HG02623 (cell line): Measurements from ENCODE around the gene SPX.

Source experiments
- ATAC-seq: cut with Tn5 transposase; IDR thresholded peaks from one replicate; pipeline ENCODE4 v1.9.1; 2021; ENCODE audit warnings: moderate library complexity; ENCODE audit not compliant: unreplicated experiment

The SPX gene

DNA sequence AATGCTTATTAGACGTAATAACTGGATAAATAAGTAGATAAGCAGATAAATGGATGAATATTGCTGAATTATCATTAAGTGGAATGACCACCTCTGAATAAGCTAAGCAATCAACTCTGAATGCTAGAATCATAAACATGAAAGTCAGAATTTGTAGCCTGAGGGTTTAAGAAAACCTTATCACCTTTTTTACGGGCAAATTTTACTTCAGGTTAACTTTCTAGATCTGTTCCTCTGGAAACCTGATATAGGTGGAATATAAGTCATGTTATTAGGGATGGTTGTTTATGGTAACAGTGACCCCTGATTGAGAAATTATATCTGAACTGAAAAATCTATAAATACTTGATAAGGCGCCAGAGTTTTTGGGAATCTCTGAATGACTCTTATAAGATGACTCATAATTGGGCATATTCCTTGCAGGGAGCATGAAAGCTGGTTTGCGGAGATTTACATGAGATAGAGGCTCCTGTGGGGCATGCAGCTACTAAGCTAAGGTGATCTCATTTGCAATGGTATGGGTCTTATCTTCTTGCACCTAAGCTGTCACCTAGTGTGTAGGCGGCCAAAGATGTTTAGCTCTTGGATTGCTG is 12.1 kb downstream of the SPX start:
- ATAC-seq: no peak

DNA sequence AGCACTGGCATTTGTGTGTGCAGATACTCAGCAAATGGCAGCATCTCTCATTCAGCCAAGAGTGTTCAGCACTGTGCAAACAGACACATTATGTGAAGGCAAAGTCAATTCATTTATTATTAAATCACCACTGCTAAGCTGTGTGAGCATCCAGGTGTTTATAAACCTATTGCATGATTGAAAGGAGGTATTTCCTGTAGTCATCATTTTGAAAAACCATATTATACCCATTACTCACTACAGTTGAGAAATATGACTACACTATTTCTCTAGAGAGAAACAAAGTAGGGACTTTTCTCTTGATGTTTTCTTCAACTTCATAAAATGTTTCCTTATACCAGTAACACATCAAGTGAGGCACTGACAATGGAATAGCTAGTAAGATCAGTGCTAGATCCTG is 13.7 kb downstream of the SPX start:
- no peak for ATAC-seq

DNA sequence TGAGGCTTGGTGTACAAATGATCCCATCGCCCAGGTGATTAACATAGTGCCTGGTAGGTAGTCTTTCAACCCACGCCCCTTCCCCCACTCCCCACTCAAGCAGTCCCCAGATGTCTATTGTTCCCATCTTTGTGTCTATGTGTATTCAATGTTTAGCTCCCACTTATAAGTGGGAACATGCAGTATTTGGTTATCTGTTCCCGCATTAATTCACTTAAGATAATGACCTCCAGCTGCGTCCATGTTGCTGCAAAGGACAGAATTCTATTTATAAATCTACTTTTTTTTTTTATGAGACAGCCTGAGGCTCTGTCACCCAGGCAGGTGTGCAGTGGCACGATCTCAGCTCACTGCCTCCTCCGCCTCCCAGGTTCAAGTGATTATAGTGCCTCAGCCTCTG is 15.7 kb downstream of the SPX start:
- no peak for ATAC-seq

DNA sequence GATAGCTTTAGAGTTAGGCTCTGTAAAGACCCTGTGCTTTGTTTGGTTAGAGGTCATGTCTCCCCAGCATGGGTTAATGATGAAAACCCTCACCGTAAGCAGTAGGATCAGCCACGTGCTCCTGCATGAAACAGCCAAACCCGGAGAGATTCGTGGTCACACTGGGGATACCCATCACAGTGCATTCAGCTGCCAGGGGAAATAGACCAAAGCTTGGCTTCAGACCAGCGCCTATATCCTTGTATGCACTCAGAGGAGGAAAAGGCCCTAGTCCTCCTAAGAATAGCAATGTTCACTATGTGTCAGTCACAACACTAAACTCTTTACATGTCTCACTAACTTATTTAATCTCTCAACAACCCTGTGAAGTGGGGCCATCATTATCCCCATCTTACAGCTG is 16.3 kb downstream of the SPX start:
- ATAC-seq: no peak

DNA sequence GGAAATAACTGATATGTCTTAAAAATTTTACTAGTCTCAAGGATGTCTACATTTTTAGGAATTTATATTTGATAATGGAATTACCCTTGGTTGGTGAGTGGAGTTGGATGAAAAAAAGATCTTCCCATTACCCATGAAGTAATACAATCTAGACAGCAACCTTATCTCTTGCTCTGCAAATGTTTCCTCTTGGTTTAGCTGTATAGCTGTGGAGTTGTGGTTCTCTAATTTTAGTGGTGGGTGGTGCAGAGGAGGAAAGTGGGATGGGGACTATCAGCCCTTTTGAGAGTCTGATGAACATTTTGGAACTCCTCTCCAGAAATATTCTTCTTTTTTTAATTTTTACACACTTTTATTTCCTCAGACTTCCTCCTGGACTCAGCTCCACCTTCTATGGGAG is 17.1 kb downstream of the SPX start:
- no peak for ATAC-seq

DNA sequence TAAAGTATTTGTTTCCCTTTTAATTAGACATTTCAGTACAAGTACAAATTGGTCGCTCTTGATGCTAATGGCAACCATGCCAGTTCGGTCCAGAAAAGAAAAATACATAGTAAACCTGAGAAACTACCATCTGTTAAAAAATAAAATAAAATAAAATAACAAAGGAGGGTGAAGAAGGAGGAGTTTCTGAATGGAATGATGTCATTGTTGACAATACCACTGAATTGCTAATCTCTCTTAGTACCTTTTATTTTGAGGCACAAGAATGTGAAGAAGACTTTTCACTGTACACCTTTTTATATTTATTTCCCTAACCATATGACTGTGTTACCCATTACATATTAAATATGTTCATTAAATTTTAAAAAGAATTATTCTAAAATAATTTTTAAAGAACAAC is 19.5 kb downstream of the SPX start:
- ATAC-seq: no peak

DNA sequence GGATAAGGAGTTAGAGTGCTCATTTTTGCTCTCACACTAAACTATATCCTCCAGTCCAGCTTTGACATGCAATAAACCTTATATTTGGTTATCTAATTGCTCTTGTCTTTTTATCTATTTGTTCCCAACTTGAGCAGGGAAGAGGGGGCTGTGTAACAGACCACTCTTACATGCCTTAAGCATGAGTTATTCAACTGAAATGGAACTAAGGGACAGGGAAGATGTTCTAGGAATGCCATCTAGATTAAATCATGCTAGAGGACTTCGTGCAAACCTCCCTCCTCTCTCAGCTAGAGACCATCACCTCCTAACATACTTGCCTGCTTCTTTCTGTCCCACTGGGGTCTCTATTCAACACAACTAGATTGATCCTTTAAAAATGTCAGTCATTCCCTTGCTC is 20.6 kb downstream of the SPX start:
- ATAC-seq: no peak

DNA sequence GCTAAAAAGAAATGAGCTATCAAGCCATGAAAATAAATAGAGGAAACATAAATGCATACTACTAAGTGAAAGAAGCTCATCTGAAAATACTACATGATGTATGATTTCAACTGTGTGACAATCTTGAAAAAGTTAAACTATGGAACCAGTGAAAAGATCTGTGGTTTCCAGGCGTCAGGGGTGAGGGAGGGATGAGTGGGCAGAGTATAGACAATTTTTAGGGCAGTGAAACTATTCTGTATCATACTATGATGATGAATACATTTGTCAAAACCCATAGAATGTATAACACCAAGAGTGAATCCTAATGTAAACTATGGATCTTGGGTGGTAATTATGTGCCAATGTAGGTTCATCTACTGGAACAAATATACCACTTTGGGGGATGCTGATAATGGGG is 21.3 kb downstream of the SPX start:
- ATAC-seq: no peak

DNA sequence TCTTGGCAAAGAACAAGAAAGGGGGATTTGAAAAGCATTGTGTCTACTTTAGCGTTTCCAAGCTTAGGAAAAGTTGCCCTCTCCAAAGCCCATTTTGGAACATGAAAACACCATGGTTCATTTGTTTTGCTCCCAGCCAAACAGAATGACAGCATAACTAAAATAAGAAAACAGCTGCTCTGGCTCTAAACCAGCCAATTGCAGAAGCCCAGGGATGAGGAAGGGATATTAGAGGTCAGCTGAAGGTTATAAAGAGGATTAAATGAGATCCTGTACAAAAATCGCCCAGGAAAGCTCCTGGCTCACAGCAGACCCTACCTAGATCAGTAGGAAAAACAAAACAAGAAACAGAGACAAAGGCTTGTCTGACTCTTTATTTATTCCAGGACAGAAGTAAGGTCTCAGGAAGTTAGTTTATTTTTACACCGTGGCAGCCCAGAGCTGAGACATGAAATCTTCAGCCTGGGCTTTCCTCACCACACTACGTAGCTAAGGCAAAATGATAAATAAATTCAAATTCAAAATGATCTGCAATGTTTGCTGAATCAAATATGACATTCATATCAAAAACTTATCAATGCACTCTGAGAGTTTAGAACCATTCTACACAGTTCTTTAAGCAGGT is 25.9 kb downstream of the SPX start:
- no peak for ATAC-seq

DNA sequence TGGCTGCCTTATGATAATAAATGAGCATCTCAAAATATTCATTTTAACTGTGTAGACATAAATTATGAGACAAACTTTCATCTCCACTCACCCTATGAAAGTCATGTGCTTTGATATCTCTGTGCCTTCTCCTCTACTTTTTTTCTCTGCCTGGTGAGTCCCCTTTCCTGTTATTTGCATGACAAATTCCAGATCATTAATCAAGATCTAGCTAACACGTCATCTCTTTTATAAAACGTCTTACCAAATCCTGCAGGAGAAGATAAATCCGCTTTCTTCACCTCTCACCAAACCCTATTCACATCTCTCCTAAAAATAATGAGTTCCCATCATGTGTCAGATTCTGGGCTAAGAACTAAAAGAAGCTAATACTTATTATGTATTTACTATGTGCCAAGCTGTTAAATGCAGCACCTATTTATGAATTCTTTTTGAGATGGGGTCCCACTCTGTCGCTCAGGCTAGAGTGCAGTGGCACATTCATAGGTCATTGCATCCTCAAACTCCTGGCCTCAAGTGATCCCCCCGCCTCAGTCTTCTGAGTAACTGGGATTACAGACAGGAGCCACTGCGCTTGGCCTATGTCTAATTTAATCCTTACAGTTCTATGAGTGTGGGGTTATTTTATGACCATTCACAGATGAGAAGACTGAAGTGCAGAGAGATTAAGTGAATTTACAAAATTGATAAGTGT is 26.7 kb downstream of the SPX start:
- ATAC-seq: no peak

DNA sequence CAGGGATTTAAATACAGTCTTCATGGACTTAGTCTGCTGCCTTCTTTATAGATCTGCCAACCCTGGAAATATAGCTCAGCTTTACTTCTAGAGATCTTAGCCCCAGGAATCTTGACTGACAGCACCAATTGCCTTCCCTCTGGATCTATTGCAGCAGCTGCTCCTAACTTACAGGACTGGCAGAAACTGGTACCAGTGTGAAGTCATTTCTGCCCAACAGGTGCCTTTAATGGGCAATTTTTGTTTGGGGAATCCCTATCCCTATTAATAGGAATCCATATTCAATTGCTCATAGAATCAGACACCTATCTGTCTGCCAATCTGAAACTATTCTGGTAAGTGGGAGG is 27.2 kb downstream of the SPX start:
- no peak for ATAC-seq

DNA sequence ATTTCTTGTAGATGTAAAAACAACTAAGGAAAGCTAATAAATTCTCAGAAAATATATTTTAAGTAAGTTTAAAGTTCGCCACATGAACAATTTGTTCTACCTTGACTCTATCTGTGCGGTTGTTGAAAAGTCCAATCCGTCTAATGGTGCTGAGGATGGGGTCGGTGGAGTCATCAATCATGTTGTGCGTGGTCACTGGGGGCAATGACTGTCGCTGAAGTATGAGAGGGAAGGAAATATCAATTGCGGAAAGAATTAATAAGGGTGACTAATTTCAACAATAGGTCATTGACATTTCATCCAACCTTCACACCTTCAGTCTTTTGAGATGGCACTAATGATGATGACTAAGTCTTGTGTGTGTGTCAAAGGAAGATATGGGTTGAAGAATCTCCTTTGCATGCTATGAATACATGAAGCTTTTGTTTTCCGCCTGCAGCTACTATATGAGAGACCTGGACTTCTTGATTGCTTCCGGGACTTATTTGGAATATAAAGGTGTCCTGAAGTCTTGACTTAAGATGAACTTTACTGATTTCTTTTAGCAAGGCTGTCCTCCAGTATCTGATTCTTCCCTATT is 32.1 kb downstream of the SPX start:
- ATAC-seq: no peak

DNA sequence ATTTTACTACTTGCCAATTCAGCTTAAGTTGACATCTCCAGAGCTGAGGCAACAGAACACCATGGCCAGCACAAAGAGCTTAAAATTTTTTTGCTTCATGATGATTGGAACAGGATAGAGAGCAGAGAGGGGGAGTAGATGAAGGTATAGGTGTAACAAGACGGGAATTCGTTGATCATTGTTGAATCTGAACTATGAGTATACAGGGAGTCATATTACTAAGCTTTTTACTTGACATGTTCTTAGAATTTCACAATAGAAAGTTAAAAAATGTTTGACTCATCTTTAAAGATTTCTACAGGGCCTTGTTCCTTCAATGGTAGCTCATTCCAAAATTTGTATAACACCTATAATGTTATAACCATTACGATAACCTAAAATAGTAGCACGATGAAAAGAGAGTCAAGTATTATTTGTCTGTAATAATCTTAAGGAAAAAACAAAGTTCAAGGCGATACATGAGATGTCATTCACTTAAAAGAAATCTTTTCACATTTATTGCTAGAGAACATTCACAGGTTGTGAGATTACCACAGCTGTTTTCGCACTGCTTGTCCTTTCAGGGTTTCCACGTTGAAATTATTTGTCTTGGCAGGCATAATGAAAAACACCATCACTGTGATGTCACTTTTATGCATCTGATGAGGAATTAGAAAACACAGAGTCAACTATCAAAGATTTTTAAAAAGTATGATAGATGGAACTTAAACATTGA is 33.9 kb downstream of the SPX start:
- no peak for ATAC-seq

DNA sequence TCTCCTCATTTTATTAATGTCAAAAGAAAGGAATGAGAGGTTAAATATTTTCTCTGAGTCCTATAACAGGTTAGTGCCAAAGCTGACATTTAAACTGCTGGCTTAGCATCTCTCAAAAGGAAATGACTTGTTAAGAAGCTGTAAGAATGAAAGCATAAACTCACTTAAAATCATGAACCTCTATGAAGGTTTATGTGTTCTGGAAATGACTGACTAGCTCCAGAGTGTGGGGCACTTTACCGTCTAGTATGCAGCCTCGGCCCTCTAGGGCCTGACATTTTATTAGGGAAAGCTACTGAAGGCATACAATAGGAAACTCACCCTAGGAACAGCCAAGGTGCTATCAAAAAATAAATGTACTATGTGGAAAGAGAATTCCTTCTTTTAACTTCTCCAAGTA is 35.1 kb downstream of the SPX start:
- no peak for ATAC-seq

DNA sequence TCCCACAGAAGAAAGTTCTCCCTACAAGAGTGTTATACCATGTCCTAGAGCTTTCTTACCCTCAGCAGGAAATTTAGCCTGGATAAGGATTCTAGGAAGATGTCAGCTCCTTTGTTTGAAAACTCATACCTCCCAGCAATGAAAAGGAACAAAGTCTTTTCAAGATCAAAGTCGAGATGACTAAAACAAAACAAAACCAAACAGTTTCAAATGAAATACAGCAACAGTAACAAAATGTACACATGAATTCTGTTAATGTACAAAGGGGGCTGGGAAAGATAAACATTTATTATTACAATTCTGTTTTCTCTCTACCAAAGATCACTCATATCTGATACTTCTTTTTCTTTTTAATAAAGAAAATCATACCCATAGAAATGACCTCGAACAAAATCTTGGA is 36.8 kb downstream of the SPX start:
- no peak for ATAC-seq

DNA sequence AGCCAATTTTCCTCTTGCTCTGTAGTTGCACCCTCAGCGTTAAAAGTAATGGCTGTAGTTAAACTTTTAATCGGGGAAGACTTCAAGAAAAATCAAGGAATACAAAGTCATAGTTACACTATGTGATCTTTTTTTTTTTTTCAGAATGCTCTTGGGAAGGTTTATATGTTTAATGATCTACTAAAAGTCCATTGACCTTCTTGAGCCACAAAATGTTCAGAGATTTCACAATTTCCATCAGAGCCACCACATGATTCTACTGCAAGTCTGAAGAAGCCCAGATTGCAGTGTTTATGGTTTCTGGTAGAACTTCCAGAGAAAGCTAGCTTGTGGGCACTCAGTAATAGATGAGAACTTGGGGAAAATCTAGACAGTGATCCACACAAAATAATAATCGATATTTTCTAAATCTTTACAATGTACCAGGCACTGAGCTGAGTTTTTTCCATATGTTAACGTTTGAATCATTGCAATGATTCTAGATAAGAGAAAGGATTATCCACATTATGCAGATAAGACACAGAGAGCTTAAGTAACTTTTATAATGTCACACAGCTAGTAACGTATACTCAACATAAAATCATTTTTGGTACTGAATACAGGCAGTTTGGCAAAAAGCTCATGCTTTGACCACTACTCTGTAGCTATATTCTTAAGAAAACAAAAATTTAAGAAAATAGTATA is 40.3 kb downstream of the SPX start:
- no peak for ATAC-seq

DNA sequence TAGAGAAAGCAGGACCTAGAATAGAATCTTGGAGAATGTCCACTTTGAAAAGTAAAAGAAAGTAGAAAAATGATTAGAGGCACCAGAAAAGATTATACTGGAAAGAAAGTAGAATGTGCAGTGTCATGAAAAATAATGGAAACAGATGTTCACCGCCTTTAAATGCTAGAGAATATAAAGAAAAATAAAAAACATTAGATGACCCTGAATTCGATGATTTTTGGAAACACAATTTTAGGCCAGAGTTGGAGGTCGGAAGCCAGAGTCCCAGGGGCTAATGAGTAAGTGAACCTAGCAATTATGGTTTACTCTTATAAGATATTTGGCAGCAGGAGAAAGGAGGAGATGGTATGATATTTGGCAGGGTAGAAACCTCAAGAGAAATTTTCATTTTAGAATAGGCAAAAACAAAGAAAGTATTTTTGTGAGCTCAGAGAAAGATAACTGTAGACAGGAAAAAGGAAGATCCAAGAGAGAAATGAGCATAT is 40.9 kb downstream of the SPX start:
- no peak for ATAC-seq

DNA sequence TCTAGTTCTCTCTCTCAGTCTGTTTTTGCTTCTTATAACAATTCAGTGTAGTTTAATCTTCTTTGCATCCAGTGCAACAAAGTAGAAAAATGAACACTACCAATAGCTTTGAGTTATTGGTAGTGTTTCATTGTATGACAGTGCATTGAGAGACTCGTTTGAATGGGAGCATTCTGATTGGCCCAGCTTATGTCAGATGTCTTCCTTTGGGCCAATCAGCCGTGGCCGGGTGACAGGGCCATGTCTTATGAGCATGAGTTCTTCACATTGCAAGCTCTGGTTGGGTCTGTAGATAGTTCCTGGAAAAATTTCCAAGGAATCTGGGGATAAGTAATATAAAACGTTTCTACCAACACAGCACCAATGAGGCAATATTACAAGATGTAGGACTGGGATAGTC is 42.0 kb downstream of the SPX start:
- no peak for ATAC-seq

DNA sequence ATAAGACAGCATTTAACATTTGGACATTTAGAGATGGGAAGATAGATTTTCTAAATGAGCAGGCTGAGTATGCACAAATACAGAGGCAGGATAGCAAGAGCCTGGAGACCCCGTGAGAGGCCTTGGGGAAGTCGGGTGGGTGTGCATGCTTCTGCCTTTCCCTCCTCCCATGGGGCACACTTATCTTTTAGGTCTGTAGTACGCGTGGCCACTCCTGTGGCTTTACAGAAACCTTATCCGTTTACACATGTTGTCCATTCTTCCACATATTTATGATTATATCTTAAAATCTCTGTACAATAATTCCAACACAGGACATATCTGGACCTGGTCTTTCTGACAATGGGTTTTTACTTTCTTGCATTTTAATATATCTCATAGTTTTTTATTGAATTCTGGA is 45.0 kb downstream of the SPX start:
- no peak for ATAC-seq

DNA sequence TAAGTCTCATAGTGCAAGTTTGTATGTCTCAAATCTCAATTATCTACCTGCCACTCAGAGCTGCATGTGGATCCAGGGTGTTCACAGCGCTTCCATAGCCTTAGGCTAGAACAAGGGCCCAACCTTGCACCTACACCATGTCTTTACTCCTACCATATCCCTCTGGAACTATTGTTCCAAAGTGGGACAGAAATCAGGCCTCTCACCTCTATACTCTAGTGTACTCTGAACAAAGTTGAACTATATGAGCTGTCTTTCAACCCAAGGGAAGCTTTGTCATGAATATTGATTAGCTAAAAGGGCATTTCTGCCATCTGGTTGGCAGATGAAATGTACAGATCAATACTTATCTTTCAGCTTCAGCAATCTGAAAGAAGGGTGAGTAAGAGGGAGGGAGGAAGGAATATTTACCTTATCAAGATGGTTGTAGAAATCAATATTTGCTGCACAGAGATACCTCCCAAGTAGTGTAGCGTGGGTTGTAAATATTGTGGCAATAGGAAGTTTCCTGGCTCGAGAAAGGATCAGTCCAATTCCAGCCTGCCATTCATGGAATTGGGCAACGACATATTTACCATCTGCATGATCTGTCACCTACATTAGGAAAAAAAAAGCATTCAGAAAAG is 47.8 kb downstream of the SPX start:
- ATAC-seq: no peak

DNA sequence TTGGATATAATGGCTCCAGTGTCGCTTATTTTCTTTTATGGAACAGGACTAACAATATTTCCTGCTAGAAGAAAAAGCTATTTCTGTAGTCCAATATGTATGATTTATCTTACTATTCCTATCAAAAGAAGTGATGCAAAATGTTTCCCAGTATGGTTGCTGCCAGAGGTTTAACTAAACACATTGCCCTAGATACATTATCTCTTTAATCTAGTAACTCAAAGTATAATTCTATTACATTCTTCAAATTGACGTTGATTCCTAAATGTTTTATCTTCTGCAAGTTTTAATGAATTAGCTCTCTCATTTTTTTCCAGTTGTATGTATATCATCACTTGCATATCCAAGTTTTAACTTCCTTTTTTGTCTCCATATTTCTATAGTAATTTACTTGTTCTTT is 50.3 kb downstream of the SPX start:
- no peak for ATAC-seq
